ENCODE measurements around the gene AMACR. TPM values are rescaled to one million over a fixed set of nuclear protein-coding genes. Genes with fewer than 3 reads are reported as not detected.

The AMACR gene
- total and polyA plus RNA-seq, 9 of the 15 experiments (the other 6 are each of a cell fraction or from before 2014, with no cell fraction given): 0.72 to 4.6 (median 4.0) TPM

DNA sequence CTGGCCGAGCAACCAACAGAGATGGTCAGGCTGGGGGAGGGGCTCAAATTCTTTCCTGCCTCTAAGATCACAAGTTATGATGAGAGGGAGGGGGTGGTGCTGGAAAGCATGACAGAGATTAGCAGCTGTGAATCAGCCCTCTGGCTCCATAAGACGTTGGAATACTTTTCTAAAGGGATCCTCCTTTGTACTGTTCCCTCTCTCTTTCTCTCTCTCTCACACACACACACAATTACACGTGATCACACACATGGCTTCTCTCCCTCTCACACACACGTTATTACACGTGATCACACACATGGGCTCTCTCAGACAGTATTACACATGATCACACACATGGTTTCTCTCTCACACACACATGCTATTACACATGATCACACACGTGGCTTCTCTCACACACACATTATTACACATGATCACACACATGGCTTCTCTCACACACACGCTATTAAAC is 23.2 kb downstream of the AMACR start, which contains the start of gene SLC45A2 (continued):
- TF ChIP-seq, protein P1, sequence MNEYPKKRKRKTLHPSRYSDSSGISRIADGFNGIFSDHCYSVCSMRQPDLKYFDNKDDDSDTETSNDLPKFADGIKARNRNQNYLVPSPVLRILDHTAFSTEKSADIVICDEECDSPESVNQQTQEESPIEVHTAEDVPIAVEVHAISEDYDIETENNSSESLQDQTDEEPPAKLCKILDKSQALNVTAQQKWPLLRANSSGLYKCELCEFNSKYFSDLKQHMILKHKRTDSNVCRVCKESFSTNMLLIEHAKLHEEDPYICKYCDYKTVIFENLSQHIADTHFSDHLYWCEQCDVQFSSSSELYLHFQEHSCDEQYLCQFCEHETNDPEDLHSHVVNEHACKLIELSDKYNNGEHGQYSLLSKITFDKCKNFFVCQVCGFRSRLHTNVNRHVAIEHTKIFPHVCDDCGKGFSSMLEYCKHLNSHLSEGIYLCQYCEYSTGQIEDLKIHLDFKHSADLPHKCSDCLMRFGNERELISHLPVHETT (CRISPR knock-in tag; conservative IDR thresholded peaks at IDR 0.05 in 1 of 2, IDR thresholded peaks at IDR 0.05 in 1 of 2): no peak
- TF ChIP-seq KLF16 (IDR thresholded peaks at IDR 0.05) (no peak), ADNP (tag; IDR thresholded peaks at IDR 0.05) (no peak), BCL6 (CRISPR knock-in tag; IDR thresholded peaks at IDR 0.05) (no peak), MEIS2 (IDR thresholded peaks at IDR 0.05; ENCODE audit: partially characterized antibody) (peak; percentile 4), ZNF239 (CRISPR knock-in tag; IDR thresholded peaks at IDR 0.05) (no peak), TAL1 (IDR thresholded peaks at IDR 0.05) (peak; percentile 27; the same call in 1 of the 2 replicates), DNMT1 (IDR thresholded peaks at IDR 0.05) (no peak), ZNF79 (CRISPR knock-in tag; IDR thresholded peaks at IDR 0.05; ENCODE audit: low read depth) (no peak), ARID1B (IDR thresholded peaks at IDR 0.05) (peak; percentile 31; the same call in 1 of the 2 replicates), ZNF551 (CRISPR knock-in tag; IDR thresholded peaks at IDR 0.05) (no peak), KDM4B (IDR thresholded peaks at IDR 0.05; ENCODE audit: borderline replicate concordance in 2 of 2, low read depth in 1 of 2) (no peak), MTA3 (IDR thresholded peaks at IDR 0.05; ENCODE audit: borderline replicate concordance) (no peak), ZNF561 (CRISPR knock-in tag; conservative IDR thresholded peaks at IDR 0.05) (no peak), OTX1 (CRISPR knock-in tag; IDR thresholded peaks at IDR 0.05) (no peak), NCOA4 (IDR thresholded peaks at IDR 0.05; ENCODE audit: partially characterized antibody) (no peak), CBX1 (IDR thresholded peaks at IDR 0.05; ENCODE audit: low read depth) (no peak), ZNF780A (CRISPR knock-in tag; IDR thresholded peaks at IDR 0.05) (no peak), BDP1 (IDR thresholded peaks at IDR 0.05; ENCODE audit: insufficient read depth, insufficient read length) (no peak), FOSL1 (tag; conservative IDR thresholded peaks at IDR 0.05) (no peak), ZNF143 (CRISPR knock-in tag; IDR thresholded peaks at IDR 0.05) (no peak)
- TF ChIP-seq, protein P2, sequence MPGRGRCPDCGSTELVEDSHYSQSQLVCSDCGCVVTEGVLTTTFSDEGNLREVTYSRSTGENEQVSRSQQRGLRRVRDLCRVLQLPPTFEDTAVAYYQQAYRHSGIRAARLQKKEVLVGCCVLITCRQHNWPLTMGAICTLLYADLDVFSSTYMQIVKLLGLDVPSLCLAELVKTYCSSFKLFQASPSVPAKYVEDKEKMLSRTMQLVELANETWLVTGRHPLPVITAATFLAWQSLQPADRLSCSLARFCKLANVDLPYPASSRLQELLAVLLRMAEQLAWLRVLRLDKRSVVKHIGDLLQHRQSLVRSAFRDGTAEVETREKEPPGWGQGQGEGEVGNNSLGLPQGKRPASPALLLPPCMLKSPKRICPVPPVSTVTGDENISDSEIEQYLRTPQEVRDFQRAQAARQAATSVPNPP (IDR thresholded peaks at IDR 0.05; ENCODE audit: borderline replicate concordance, insufficient read depth, insufficient read length): no peak
- TF ChIP-seq, protein P3, sequence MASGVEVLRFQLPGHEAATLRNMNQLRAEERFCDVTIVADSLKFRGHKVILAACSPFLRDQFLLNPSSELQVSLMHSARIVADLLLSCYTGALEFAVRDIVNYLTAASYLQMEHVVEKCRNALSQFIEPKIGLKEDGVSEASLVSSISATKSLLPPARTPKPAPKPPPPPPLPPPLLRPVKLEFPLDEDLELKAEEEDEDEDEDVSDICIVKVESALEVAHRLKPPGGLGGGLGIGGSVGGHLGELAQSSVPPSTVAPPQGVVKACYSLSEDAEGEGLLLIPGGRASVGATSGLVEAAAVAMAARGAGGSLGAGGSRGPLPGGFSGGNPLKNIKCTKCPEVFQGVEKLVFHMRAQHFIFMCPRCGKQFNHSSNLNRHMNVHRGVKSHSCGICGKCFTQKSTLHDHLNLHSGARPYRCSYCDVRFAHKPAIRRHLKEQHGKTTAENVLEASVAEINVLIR (CRISPR knock-in tag; IDR thresholded peaks at IDR 0.05): no peak
- TF ChIP-seq, protein P4, sequence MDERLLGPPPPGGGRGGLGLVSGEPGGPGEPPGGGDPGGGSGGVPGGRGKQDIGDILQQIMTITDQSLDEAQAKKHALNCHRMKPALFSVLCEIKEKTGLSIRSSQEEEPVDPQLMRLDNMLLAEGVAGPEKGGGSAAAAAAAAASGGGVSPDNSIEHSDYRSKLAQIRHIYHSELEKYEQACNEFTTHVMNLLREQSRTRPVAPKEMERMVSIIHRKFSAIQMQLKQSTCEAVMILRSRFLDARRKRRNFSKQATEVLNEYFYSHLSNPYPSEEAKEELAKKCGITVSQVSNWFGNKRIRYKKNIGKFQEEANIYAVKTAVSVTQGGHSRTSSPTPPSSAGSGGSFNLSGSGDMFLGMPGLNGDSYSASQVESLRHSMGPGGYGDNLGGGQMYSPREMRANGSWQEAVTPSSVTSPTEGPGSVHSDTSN (CRISPR knock-in tag; IDR thresholded peaks at IDR 0.05; ENCODE audit: low read depth): no peak
- TF ChIP-seq, protein P4 (tag; conservative IDR thresholded peaks at IDR 0.05; ENCODE audit: low read depth): 0 out of 2 replicates have a peak, but pooled peaks have one; percentile 18

Data from K562 (cell line).